ENCODE results near the gene LAMP2. TPM values are rescaled to one million over a fixed set of nuclear protein-coding genes. Genes with fewer than 3 reads are reported as not detected.

The LAMP2 gene
- total RNA-seq, 1 experiment from 2014 or later, result 41.1 TPM

DNA sequence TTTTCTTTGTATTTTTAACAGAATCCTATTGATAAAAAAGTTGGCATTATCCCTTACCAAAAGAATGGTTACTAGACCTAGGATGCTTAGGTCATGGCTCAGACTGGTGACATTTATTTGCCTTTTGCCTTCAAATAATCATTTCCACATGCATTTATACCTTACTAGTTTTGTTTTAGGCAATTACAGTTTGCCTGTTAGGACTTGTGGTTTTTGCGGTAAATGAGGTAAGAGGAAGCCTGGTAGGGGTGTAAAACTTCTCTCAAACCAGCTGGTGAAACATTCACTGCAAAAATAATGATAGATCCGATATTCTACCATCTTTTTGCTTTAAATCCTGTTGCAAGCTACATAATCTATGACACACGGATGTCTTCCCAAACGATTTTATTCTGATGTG is 12.1 kb downstream of the LAMP2 start:
- no peak overlapping the region for H3K9ac ChIP-seq (ENCODE audit: low read length)
- ChIA-PET CTCF (no interaction called here), RAD21 (ENCODE audit: low non-redundant PET in 1 of 2, low total read pairs in 2 of 2, uncharacterized antibody in 2 of 2, unreplicated experiment in 2 of 2) (no interaction called here), POLR2A (no interaction called here)
- no peaks in the 10 kb centered on the region for H3K4me1 ChIP-seq (ENCODE audit: control insufficient read depth in 1 of 2, insufficient read depth in 2 of 2, low read length in 2 of 2)
- H3K27ac ChIP-seq (ENCODE audit: low read depth, low read length), result no peak overlapping the region
- intact Hi-C loops (cut with micrococcal nuclease), result no loop called here
- TF ChIP-seq, protein P1, sequence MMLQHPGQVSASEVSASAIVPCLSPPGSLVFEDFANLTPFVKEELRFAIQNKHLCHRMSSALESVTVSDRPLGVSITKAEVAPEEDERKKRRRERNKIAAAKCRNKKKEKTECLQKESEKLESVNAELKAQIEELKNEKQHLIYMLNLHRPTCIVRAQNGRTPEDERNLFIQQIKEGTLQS (IDR thresholded peaks at IDR 0.05), result no peak
- TF ChIP-seq ZFX (IDR thresholded peaks at IDR 0.05), result no peak
- no peak overlapping the region for H3K4me3 ChIP-seq (replicated peaks in 1 of 2; ENCODE audit: low read depth in 1 of 2, low read length in 2 of 2)
- no peaks in the 10 kb centered on the region for H3K9me2 ChIP-seq (ENCODE audit: insufficient read depth)
- no TSS peak for BruUV-seq (replicated peaks)
- H3K4me2 ChIP-seq (ENCODE audit: low read length), result no peak overlapping the region
- H3K27me3 ChIP-seq (ENCODE audit: insufficient read depth, low read length), result no peaks in the 10 kb centered on the region
- DNase-seq (ENCODE audit: low read depth, low spot score), result no peak
- H3K36me3 ChIP-seq (ENCODE audit: control insufficient read depth in 1 of 2, insufficient read depth in 2 of 2, low read length in 2 of 2), result peaks cover 0 to 3% of the 10 kb centered on the region in 2 experiments; a peak in 1 of 4 replicates
- no peaks in the 10 kb centered on the region for H4K20me1 ChIP-seq (ENCODE audit: insufficient read depth)
- no peak for ATAC-seq
- H3K79me2 ChIP-seq (ENCODE audit: insufficient read depth, low read length), result peaks cover 2% of the 10 kb centered on the region; the same call in 1 of the 2 replicates
- no peak overlapping the region for H2AFZ ChIP-seq (ENCODE audit: low read depth, low read length, poor library complexity, severe bottlenecking)
- H3K9me3 ChIP-seq (ENCODE audit: control insufficient read depth in 1 of 2, insufficient read depth in 1 of 2, low read depth in 1 of 2, low read length in 2 of 2), result no peaks in the 10 kb centered on the region

- BruUV-seq (replicated peaks), result no TSS peak
- ChIA-PET RAD21 (ENCODE audit: low non-redundant PET in 1 of 2, low total read pairs in 2 of 2, uncharacterized antibody in 2 of 2, unreplicated experiment in 2 of 2) (no interaction called here), POLR2A (no interaction called here), CTCF (interaction anchor here (2.3 kb wide), 1 partner anchor 8 kb away, joined by 8 read pairs; no protein-coding TSS in a partner anchor)
- TF ChIP-seq, protein P2, sequence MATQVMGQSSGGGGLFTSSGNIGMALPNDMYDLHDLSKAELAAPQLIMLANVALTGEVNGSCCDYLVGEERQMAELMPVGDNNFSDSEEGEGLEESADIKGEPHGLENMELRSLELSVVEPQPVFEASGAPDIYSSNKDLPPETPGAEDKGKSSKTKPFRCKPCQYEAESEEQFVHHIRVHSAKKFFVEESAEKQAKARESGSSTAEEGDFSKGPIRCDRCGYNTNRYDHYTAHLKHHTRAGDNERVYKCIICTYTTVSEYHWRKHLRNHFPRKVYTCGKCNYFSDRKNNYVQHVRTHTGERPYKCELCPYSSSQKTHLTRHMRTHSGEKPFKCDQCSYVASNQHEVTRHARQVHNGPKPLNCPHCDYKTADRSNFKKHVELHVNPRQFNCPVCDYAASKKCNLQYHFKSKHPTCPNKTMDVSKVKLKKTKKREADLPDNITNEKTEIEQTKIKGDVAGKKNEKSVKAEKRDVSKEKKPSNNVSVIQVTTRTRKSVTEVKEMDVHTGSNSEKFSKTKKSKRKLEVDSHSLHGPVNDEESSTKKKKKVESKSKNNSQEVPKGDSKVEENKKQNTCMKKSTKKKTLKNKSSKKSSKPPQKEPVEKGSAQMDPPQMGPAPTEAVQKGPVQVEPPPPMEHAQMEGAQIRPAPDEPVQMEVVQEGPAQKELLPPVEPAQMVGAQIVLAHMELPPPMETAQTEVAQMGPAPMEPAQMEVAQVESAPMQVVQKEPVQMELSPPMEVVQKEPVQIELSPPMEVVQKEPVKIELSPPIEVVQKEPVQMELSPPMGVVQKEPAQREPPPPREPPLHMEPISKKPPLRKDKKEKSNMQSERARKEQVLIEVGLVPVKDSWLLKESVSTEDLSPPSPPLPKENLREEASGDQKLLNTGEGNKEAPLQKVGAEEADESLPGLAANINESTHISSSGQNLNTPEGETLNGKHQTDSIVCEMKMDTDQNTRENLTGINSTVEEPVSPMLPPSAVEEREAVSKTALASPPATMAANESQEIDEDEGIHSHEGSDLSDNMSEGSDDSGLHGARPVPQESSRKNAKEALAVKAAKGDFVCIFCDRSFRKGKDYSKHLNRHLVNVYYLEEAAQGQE (IDR thresholded peaks at IDR 0.05; ENCODE audit: low read depth), result no peak
- TF ChIP-seq EZH2phosphoT487 (IDR thresholded peaks at IDR 0.05; ENCODE audit: borderline replicate concordance) (no peak), CEBPB (IDR thresholded peaks at IDR 0.05; ENCODE audit: low read depth) (no peak), EGR1 (IDR thresholded peaks at IDR 0.05; ENCODE audit: low read depth) (no peak), CBX3 (IDR thresholded peaks at IDR 0.05; ENCODE audit: low read depth) (no peak), FOSL1 (IDR thresholded peaks at IDR 0.05; ENCODE audit: low read depth) (no peak)
- TF ChIP-seq, protein P3, sequence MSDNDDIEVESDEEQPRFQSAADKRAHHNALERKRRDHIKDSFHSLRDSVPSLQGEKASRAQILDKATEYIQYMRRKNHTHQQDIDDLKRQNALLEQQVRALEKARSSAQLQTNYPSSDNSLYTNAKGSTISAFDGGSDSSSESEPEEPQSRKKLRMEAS (IDR thresholded peaks at IDR 0.05), result no peak
- H3K79me2 ChIP-seq (ENCODE audit: insufficient read depth, low read length), result peaks cover 2% of the 10 kb centered on the region; the same call in 1 of the 2 replicates
- H3K9ac ChIP-seq (ENCODE audit: low read length), result no peak overlapping the region
- H3K9me2 ChIP-seq (ENCODE audit: insufficient read depth), result no peaks in the 10 kb centered on the region
- H3K4me3 ChIP-seq (replicated peaks in 1 of 2; ENCODE audit: low read depth in 1 of 2, low read length in 2 of 2), result no peak overlapping the region
- H3K4me1 ChIP-seq (ENCODE audit: control insufficient read depth in 1 of 2, insufficient read depth in 2 of 2, low read length in 2 of 2), result no peaks in the 10 kb centered on the region
- H2AFZ ChIP-seq (ENCODE audit: low read depth, low read length, poor library complexity, severe bottlenecking), result no peak overlapping the region
- no peaks in the 10 kb centered on the region for H3K27me3 ChIP-seq (ENCODE audit: insufficient read depth, low read length)
- H4K20me1 ChIP-seq (ENCODE audit: insufficient read depth), result no peaks in the 10 kb centered on the region
- peaks cover 0 to 3% of the 10 kb centered on the region in 2 experiments; a peak in 1 of 4 replicates for H3K36me3 ChIP-seq (ENCODE audit: control insufficient read depth in 1 of 2, insufficient read depth in 2 of 2, low read length in 2 of 2)
- intact Hi-C loops (cut with micrococcal nuclease), result loop anchor here (5.0 kb wide), 1 partner anchor 72 kb away; no protein-coding TSS in a partner anchor
- DNase-seq (ENCODE audit: low read depth, low spot score), result no peak
- no peak for ATAC-seq
- no peaks in the 10 kb centered on the region for H3K9me3 ChIP-seq (ENCODE audit: control insufficient read depth in 1 of 2, insufficient read depth in 1 of 2, low read depth in 1 of 2, low read length in 2 of 2)
- no peak overlapping the region for H3K4me2 ChIP-seq (ENCODE audit: low read length)
- H3K27ac ChIP-seq (ENCODE audit: low read depth, low read length), result no peak overlapping the region
These were observed 15.1 kb downstream of the LAMP2 start for GRCh38 chrX:120453985-120454384.

All from HCT116 (cell line).